GM21381 (cell line): Measurements from ENCODE around the gene ZNF407.
"Not testable (repeated sequence)": the region's sequence is repeated elsewhere in the genome, so short reads cannot be mapped to it uniquely, and the experiment has no call there.

Experiments
- ATAC-seq: cut with Tn5 transposase; IDR thresholded peaks from one replicate; pipeline ENCODE4 v1.9.1; 2021; ENCODE audit warnings: mild to moderate bottlenecking, moderate library complexity; ENCODE audit not compliant: unreplicated experiment

Gene ZNF407

DNA sequence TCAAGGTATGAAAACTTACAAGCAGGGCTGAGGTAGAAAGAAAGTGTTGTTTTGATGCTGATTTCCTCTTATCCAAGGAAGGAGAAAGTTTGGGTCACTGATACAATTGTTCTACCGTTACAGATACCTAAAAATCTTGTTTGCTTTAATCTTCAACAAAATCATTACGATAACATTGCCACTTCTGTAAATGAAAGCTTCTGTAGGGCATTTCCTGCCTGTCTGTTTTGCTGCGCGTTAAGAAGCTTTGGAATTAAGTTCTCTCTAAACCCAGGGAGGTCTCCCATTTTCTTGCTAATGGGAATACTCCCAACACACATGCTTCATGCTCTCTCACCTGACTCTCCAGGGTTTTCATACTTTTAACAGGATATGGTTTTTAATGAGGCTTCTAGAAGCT lies 352.8 kb downstream of the ZNF407 start:
- ATAC-seq: no peak

GRCh38 chr18:74951165-74951760 lies 353.6 kb downstream of the ZNF407 start:
- ATAC-seq: peak; percentile 49

GRCh38 chr18:74957588-74958224 lies 360.0 kb downstream of the ZNF407 start:
- no peak for ATAC-seq

GRCh38 chr18:74959216-74959615 lies 361.5 kb downstream of the ZNF407 start:
- ATAC-seq: no peak

DNA sequence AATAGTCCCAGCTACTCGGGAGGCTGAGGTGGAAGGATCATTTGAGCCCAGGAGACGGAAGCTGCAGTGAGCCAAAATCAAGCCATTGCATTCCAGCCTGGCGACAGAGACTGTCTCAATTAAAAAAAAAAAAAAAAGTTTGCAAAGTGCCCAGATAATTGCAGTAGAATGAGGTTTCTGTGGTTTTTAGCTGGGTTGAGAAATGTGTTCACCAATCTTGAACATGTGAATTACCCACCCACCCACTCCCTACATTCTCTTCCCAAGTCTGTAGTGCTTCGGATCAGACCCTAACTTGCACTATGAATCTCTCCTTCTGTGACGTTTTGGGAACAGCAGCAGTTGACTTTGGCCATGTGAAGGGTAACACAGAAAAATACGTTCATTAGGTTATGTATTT lies 363.9 kb downstream of the ZNF407 start:
- ATAC-seq: no peak

DNA sequence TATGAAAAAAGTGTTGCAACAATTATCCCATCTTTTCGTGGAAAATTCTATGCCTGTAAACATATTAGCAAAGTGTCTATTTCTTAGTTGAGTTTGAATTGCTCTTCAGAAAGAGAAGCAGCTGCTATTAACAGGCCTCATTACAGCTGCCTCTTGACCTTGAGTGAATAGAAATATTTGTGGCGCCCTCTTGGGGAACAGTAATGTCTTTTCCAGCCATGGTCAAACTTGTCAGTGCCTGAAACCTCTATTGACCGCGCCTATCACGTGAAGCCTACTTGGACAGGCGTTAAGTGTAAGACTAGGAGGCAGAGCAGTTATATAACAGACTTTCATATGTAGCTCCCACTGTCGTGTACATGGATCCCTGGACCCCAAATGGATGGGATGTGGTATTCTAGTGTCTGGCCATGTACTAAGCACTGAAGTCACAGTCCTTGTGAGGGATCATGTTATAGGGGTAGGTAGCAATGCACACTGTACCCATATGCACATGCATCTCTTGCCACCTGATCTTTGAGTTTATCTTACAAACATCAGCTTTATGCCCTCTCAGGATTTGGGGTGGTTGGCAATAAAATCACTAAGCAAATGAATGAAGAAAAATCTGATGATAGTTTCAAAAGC lies 366.3 kb downstream of the ZNF407 start:
- ATAC-seq: peak; percentile 62

DNA sequence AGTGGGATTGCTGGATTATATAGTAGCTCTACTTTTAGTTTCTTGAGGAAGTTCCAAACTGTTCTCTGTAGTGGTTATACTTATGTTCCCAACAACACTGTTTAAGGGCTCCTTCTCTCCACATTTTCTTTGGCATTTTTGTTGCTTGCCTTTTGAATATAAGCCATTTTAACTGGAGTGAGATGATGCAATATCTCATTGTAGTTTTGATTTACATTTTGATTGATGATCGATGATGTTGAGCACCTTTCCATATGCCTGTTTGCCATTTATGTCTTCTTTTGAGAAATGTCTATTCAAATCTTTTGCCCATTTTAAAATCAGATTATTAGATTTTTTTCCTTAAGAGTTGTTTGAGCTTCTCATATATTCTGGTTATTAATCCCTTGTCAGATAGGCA lies 368.0 kb downstream of the ZNF407 start:
- ATAC-seq: no peak

DNA sequence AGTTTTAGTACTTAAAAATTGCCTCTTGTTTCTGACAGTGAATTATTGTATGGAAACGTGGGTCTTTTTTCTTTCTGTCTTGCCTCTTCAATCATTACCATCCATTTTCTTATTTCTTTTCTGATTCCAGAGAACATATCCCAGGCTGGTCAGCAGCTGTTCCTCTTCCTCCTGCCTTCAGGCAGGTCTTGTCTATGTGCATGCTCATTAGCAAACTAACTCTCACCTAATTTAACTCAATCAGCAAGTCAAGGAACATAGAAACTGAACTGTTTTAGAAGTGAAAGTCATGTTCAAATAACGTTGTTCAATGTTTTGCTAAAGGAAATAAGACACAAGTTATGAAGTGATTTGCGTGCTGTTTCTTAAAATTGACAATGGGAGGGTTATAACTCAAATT lies 369.8 kb downstream of the ZNF407 start:
- ATAC-seq: no peak

DNA sequence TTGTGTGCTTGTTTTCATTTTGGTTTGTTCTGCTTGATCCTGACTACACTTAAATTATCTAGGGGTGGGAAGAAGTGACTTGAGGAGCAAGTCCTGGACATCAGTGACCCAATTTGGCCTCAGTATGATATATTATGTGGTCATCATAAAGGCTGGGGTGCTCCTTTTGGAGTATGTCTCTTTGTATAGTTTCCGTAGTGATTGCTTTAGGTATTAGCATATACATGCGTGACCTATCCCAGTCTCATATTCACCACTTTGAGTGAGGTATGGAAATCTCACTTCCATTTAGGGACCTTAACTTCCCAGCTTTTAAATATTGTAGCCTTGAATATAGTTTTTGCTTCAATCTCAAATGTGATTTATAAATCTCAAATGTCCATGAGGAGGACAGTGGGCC lies 370.3 kb downstream of the ZNF407 start:
- ATAC-seq: no peak

DNA sequence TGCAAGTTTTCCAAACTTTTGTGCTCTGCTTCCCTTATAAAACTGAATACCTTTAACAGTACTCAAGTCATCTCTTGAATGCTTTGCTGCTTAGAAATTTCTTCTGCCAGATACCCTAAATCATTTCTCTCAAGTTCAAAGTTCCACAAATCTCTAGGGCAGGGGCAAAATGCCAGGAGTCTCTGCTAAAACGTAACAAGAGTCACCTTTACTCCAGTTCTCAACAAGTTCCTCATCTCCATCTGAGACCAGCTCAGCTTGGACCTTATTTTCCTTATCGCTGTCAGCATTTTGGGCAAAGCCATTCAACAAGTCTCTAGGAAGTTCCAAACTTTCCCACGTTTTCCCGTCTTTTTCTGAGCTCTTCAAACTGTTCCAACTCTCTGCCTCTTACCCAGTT lies 373.7 kb downstream of the ZNF407 start:
- ATAC-seq: not testable (repeated sequence)

DNA sequence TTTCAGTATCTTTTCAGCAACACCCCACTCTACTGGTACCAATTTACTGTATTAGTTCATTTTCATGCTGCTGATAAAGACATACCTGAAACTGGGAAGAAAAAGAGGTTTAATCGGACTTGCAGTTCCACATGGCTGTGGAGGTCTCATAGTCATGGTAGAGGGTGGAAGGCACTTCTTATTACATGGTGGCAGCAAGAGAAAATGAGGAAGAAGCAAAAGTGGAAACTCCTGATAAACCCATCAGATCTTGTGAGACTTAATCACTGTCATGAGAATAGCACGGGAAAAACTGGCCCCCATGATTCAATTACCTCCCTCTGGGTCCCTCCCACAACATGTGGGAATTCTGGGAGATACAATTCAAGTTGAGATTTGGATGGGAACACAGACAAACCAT lies 374.1 kb downstream of the ZNF407 start:
- ATAC-seq: not testable (repeated sequence)

- ATAC-seq: no peak
These were observed 374.7 kb downstream of the ZNF407 start for GRCh38 chr18:74972354-74972753.

GRCh38 chr18:74975001-74975400 lies 377.3 kb downstream of the ZNF407 start:
- no peak for ATAC-seq

GRCh38 chr18:74976331-74976909 lies 378.8 kb downstream of the ZNF407 start:
- no peak for ATAC-seq

GRCh38 chr18:74977041-74977440 lies 379.4 kb downstream of the ZNF407 start:
- ATAC-seq: no peak

DNA sequence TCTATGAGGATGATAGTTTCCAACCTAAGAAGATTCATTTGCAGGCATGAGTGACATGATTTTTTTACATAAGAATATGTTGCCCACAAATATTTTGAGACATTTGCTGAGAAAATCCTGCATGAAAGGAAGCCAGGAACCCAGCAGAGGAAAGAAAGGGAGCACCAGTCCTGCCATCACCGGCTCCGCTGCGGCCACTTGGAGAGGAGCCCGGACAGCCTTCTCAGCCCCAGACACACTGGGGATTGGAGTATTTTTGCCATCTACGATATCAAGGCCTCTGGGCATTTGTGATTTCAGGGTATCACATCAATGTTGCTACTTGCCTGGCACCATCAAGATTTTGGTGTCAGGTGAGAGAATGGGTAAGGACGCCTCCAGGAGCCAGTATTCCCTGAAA lies 383.0 kb downstream of the ZNF407 start:
- ATAC-seq: no peak

DNA sequence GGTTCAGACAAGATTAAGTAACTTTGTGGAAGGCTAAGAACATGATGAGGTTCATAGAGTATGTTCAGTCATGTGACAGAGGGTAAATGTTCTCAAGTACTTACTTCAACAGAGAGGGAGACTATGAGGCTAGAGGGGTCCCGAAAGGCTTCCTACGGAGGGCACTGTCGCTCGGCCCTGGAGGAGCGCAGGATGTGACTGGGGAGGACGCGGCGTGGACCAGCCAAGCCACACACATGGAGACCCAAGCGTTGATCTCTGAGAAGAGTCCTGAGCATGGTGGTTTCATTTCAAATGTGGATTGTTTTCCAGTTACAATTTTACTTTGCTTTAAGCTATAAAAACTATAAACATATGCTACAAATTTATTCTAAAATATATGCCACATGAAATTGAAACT lies 383.8 kb downstream of the ZNF407 start:
- no peak for ATAC-seq

GRCh38 chr18:74982946-74983635 lies 385.4 kb downstream of the ZNF407 start:
- ATAC-seq: no peak

DNA sequence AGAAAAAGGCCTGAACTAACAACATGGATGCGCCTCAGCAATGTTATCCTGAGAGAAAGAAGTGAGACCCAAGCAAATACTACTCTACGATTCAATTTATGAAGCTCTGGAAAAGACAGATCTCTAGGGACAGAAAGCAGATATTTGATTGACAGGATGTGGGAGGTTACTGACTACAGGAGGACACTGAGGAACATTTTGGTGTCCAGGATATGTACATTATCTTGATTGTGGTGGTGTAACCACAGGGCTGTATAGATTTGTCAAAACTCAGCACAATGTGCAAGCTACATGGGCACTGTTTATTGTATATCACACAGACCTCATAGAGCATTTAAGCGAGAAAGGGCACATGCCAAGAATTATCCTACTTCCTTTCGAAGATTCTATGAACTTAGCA lies 391.5 kb downstream of the ZNF407 start:
- no peak for ATAC-seq

DNA sequence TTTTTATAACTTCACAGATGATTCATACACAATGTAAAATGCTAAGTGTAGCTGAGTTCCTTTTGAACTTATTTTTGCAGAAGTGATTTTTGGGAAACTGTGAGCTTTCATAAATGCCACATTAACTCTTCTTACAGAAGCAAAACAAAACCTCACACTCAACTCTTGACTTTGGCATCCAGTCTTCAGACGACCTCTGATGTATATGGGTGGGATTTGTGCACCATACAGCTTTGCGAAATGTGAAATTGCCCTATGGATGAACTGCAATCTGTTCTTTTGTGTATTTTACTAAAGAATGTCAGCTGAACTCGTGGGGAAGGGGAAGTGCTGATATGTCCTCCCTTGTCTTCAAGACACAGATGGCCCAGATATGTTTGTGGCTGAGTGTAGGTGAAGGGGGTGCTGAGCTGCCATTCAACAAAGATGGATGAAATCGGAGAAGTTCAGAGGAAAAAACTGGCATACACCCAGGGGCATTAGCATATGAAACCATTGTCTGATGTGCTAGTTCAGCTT lies 393.0 kb downstream of the ZNF407 start:
- no peak for ATAC-seq
